Heart left ventricle (tissue), 16 donors: Measurements from ENCODE around the gene FUT8. TPM values are rescaled to one million over a fixed set of nuclear protein-coding genes. Genes with fewer than 3 reads are reported as not detected.
A peak's percentile ranks its signal among the peaks of the same experiment; 100 is the strongest.

Experiments
- ATAC-seq, 4 donors: fragments of 200-7000 bp; cut with Tn5 transposase; one replicate each; pipeline ENCODE4 v1.9.1; 2020 to 2022; ENCODE audit warnings: moderate library complexity in 4 of 4, mild to moderate bottlenecking in 3 of 4, moderate number of reproducible peaks in 1 of 4
- DNase-seq, 5 donors: peaks; one replicate each; pipeline ENCODE4 v3.0.0-alpha.2; 2020
- H3K27ac ChIP-seq, 12 donors: fragments of 200-600 bp; sonication (generic) in 4 of 12; one replicate each; pipeline versions ENCODE4 v1.5.0 to v1.8.0; 2016 to 2022; ENCODE audit warnings: mild to moderate bottlenecking in 2 of 12
- H3K27me3 ChIP-seq, 9 donors: fragments of 200-600 bp; sonication (generic) in 2 of 9; one replicate each; pipeline versions ENCODE4 v1.5.1 to v1.8.0; 2016 to 2022; ENCODE audit warnings: mild to moderate bottlenecking in 3 of 9
- H3K36me3 ChIP-seq, 9 donors: fragments of 200-600 bp; sonication (generic) in 2 of 9; one replicate each; pipeline versions ENCODE4 v1.5.0 to v1.8.0; 2018 to 2022; ENCODE audit warnings: mild to moderate bottlenecking in 2 of 9
- H3K4me1 ChIP-seq, 12 donors: fragments of 200-600 bp; sonication (generic) in 4 of 12; one replicate each; pipeline versions ENCODE4 v1.5.0 to v1.8.0; 2016 to 2022; ENCODE audit warnings: mild to moderate bottlenecking in 3 of 12
- H3K4me3 ChIP-seq, 12 donors: fragments of 200-600 bp; sonication (generic) in 4 of 12; one replicate each; pipeline versions ENCODE4 v1.5.0 to v1.8.0; 2017 to 2022; ENCODE audit warnings: mild to moderate bottlenecking in 9 of 12, moderate library complexity in 4 of 12
- H3K9me3 ChIP-seq, 12 donors: fragments of 200-600 bp; sonication (generic) in 4 of 12; one replicate each; pipeline versions ENCODE4 v1.5.0 to v1.8.0; 2016 to 2022; ENCODE audit warnings: mild to moderate bottlenecking in 1 of 12
- POLR2A ChIP-seq, 2 donors: fragments of 450-650 bp; IDR thresholded peaks; one replicate each; pipeline ENCODE4 v1.6.1; 2017; ENCODE audit warnings: antibody characterized with exemption in 2 of 2, mild to moderate bottlenecking in 2 of 2, moderate library complexity in 2 of 2
- WGBS, 4 donors: extraction: QIAGEN DNeasy Blood & Tissue Kit in 2 of 4; methylation state at CpG; one replicate each; pipeline versions ENCODE4 v1.1.5 to v1.1.7; 2013 to 2018; 5-methylcytosine and 5-hydroxymethylcytosine counted together
- intact Hi-C, 10 donors: fragments of 100-400 bp; cut with DNase I; formaldehyde crosslinking; loops; one replicate each; pipeline versions ENCODE4 v1.11.1 to v1.14.2; 2022
- polyA plus RNA-seq, 2 donors: library from polyadenylated mRNA; stranded (reverse); fragments of 200-250 nt; gene quantifications; one replicate each; pipeline ENCODE4 v1.2.3, GENCODE V29; 2013
- total RNA-seq, 9 donors: library from RNA; depleted of rRNA in 2 of 9; stranded (reverse); fragments of >200 nt in 2 of 9; fragmentation: NEBNext Ultra II Directional in 3 of 9; extraction: Animal tissue kit (Norgen Biotek cat#: 25700) in 3 of 9; gene quantifications; one replicate each; pipeline versions ENCODE4 v1.1.0 to v1.2.4, GENCODE V29; 2016 to 2023
- TF ChIP-seq, protein P1 (sequence below), 12 donors: fragments of 200-600 bp; sonication (generic) in 4 of 12; IDR thresholded peaks; one replicate each; pipeline versions ENCODE4 v1.5.0 to v1.8.0; 2018 to 2022; ENCODE audit warnings: antibody characterized with exemption in 12 of 12, mild to moderate bottlenecking in 5 of 12
- donor health status: ischemic (EF 13 %, LVEDD 7.1; RV severe dilation, severe dysfunction).
- donor health status: healthy with polysubstance abuse.
- donor health status: DM: no; HTN: yes; CAD: no.
- donor health status: DM: no; HTN: no; CAD: no.
- donor health status: ischemic (EF 25% LVEDD 6.9; RV normal size, moderate dysfunction).
- donor health status: ischemic (EF 25% LVEDD 5.7; RV mildly dilated, moderate dysfunction).
- donor health status: healthy.
- donor health status: DM: yes; HTN: yes; CAD: no.
- donor health status: ischemic (EF 35%, LVEDD 5.7; RV mildly dilated, moderate dysfunction).
- donor health status: nonischemic (EF 11% LVEDD 7.7; RV severe dilation, severe dysfunction).
- donor health status: DM: yes; HTN: yes; CAD: no.
- donor health status: PGD.
- donor health status: ischemic (EF 29% LVEDD 5.4; RV normal size, mild dysfunction).
- donor health status: nonischemic (EF 23%, LVEDD 6.1; RV moderate dilation, normal function).

Gene FUT8
- total and polyA plus RNA-seq, 11 donors: 2.8 to 17.3 (median 11.2) TPM

DNA sequence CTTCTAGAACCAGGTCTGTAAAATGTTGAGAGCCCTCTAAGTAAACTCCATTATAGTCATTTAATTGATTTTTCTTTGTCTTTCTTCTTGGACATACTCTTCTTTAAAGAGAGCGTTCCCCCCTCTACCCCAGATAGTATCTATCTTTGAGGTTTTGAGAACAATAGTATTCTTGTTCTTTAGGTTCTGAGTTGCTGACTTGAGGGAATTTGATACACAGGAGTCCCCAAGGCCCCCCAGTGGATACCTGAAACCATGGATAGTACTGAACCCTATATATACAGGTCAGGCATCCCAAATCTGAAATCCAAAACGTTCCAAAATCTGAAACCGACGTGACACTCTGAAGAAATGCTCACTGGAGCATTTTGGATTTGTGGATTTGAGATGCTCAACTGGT lies 65.5 kb downstream of the FUT8 start:
- Histone ChIP-seq H3K27me3 (no peaks in the 10 kb centered on the region), H3K4me3 (no peak overlapping the region), H3K4me1 (peaks cover 0 to 9% (median 2%) of the 10 kb centered on the region in 12 donors), H3K27ac (no peak overlapping the region), H3K36me3 (no peaks in the 10 kb centered on the region), H3K9me3 (no peaks in the 10 kb centered on the region)
- ATAC-seq (no peak), DNase-seq (no peak)
- WGBS, 4 donors: 95 to 97% (median 95%) methylated on average over 4 of the region's 4 CpGs
- intact Hi-C loops: no loop called here
- TF ChIP-seq POLR2A (IDR thresholded peaks at IDR 0.05): no peak
- TF ChIP-seq, protein P1, sequence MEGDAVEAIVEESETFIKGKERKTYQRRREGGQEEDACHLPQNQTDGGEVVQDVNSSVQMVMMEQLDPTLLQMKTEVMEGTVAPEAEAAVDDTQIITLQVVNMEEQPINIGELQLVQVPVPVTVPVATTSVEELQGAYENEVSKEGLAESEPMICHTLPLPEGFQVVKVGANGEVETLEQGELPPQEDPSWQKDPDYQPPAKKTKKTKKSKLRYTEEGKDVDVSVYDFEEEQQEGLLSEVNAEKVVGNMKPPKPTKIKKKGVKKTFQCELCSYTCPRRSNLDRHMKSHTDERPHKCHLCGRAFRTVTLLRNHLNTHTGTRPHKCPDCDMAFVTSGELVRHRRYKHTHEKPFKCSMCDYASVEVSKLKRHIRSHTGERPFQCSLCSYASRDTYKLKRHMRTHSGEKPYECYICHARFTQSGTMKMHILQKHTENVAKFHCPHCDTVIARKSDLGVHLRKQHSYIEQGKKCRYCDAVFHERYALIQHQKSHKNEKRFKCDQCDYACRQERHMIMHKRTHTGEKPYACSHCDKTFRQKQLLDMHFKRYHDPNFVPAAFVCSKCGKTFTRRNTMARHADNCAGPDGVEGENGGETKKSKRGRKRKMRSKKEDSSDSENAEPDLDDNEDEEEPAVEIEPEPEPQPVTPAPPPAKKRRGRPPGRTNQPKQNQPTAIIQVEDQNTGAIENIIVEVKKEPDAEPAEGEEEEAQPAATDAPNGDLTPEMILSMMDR (IDR thresholded peaks at IDR 0.05): no peak

DNA sequence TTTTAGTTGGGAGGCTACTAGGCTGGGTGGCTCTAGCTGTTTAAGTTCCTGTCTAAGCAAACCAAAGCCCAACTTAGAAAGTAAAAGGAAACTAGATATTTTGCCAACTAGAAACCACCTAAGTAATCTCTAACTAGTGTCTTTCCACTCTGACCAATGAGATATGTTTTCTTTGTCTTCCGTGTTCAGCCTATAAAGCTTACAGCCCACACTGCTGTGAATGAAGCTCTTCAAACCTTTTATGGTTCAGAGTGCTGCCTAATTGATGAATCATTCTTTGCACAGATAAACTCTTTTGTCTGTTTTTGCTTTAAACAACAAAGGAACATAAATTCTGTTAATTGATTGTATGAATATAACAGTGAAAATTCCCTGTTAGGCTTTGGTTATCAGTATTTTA lies 66.1 kb downstream of the FUT8 start:
- no peak overlapping the region for H3K4me3 ChIP-seq
- H3K4me1 ChIP-seq: peaks cover 0 to 9% (median 3%) of the 10 kb centered on the region in 12 donors
- no peaks in the 10 kb centered on the region for H3K27me3 ChIP-seq
- DNase-seq (no peak), ATAC-seq (no peak)
- H3K9me3 ChIP-seq: no peaks in the 10 kb centered on the region
- 81 to 88% (median 84%) methylated on average over 1 of the region's 1 CpG for WGBS, 4 donors
- no peak overlapping the region for H3K27ac ChIP-seq
- intact Hi-C loops: no loop called here
- TF ChIP-seq, protein P1 (IDR thresholded peaks at IDR 0.05): no peak
- TF ChIP-seq POLR2A (IDR thresholded peaks at IDR 0.05): no peak
- no peaks in the 10 kb centered on the region for H3K36me3 ChIP-seq

DNA sequence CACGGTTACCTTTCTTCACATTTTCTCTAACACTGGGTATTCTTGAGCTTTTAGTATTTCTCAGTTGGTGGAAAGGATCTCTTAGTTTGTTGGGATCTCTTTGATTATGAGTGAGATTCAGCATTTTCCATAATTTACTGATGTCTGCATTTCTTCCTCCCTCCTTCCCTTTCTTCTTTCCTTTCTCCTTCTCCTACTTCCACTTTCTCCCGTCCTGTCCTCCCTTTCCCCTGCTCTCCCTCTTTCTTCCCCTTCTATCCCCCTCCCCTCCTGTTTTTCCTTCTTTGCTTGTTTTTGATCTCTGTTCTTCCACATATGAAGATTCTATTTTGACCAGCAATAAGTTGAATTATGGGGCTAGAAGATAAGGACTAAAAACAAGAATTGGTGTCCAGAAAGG lies 66.9 kb downstream of the FUT8 start:
- no peak for TF ChIP-seq POLR2A (IDR thresholded peaks at IDR 0.05)
- TF ChIP-seq, protein P1 (IDR thresholded peaks at IDR 0.05): no peak
- no peaks in the 10 kb centered on the region for H3K9me3 ChIP-seq
- ATAC-seq: no peak
- H3K4me1 ChIP-seq: peaks cover 0 to 9% (median 3%) of the 10 kb centered on the region in 12 donors
- H3K4me3 ChIP-seq: no peak overlapping the region
- no peaks in the 10 kb centered on the region for H3K27me3 ChIP-seq
- H3K27ac ChIP-seq: no peak overlapping the region
- intact Hi-C loops: no loop called here
- 90 to 95% (median 91%) methylated on average over 2 of the region's 2 CpGs for WGBS, 4 donors
- H3K36me3 ChIP-seq: no peaks in the 10 kb centered on the region
- DNase-seq: no peak

DNA sequence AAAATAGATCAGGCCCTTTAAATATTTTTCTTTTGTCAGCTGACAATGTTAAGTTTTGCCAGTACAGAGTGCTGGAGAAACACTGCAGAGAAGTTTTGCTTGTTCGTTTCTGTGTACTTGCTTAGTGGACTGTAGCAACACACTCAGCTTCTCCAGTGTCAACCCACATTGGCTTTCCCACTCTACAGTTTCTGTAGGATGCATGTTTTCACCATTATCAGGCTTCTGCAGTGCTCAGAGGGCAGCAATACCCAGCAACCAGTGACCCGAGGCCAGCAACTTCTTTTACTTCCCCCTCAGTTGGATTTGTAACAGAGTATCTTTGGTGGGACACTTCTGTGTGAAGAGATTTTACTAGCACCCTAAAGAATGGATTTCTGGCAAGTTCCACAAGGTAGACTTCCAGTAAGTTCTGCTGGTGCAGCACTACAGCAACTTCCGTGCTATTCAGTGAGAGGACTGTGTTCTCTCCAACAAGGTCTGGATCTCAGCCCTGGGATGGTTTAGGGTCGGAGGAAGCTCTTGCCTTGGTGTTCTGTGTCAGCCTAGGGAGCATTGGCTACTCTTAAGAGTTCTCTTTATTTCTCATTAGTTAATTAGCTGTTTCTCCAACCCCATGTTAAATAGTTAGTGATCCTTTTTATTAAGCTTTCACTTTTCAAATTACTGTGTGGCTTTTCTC lies 70.4 kb downstream of the FUT8 start:
- Histone ChIP-seq H3K36me3 (no peaks in the 10 kb centered on the region), H3K27ac (peak overlapping the region in 1 of 12 donors; percentile 38), H3K27me3 (no peaks in the 10 kb centered on the region), H3K9me3 (no peaks in the 10 kb centered on the region), H3K4me1 (peaks cover 0 to 12% (median 3%) of the 10 kb centered on the region in 12 donors), H3K4me3 (no peak overlapping the region)
- intact Hi-C loops: no loop called here
- WGBS, 4 donors: 52 to 62% (median 56%) methylated on average over 4 of the region's 4 CpGs
- TF ChIP-seq, protein P1 (IDR thresholded peaks at IDR 0.05): no peak
- TF ChIP-seq POLR2A (IDR thresholded peaks at IDR 0.05): no peak
- DNase-seq: no peak
- peak in 1 of 4 donors; percentile 36 for ATAC-seq
